HG03439 (cell line): Measurements from ENCODE around the gene HRH4.
A peak's percentile ranks its signal among the peaks of the same experiment; 100 is the strongest.

Experiments
- ATAC-seq: cut with Tn5 transposase; IDR thresholded peaks from one replicate; pipeline ENCODE4 v1.9.1; 2021; ENCODE audit warnings: mild to moderate bottlenecking, moderate library complexity; ENCODE audit not compliant: unreplicated experiment

HRH4 gene

GRCh38 chr18:24465486-24465885, 5.0 kb downstream of the HRH4 start:
- no peak for ATAC-seq

GRCh38 chr18:24466771-24467170, 6.3 kb downstream of the HRH4 start:
- no peak for ATAC-seq

- no peak for ATAC-seq
Measured at GRCh38 chr18:24470022-24470618, 9.7 kb downstream of the HRH4 start.

- ATAC-seq: no peak
Measured at GRCh38 chr18:24470805-24471204, 10.4 kb downstream of the HRH4 start.

- no peak for ATAC-seq
Measured at GRCh38 chr18:24472591-24472990, 12.2 kb downstream of the HRH4 start.

GRCh38 chr18:24474406-24474805, 14.0 kb downstream of the HRH4 start:
- no peak for ATAC-seq

- ATAC-seq: no peak
Measured at GRCh38 chr18:24475926-24476589, 15.6 kb downstream of the HRH4 start.

GRCh38 chr18:24479371-24479770, 18.9 kb downstream of the HRH4 start:
- no peak for ATAC-seq

GRCh38 chr18:24482821-24483220, 22.4 kb downstream of the HRH4 start:
- ATAC-seq: no peak

- no peak for ATAC-seq
Measured at GRCh38 chr18:24485681-24486080, 25.2 kb downstream of the HRH4 start.

- ATAC-seq: no peak
Measured at GRCh38 chr18:24486684-24487083, 26.2 kb downstream of the HRH4 start.

GRCh38 chr18:24488824-24489493, 28.5 kb downstream of the HRH4 start:
- no peak for ATAC-seq

GRCh38 chr18:24490539-24490938, 30.1 kb downstream of the HRH4 start:
- ATAC-seq: no peak

GRCh38 chr18:24491927-24492834, 31.7 kb downstream of the HRH4 start:
- peak; percentile 77 for ATAC-seq

GRCh38 chr18:24494586-24494985, 34.1 kb downstream of the HRH4 start:
- no peak for ATAC-seq

- no peak for ATAC-seq
Measured at GRCh38 chr18:24497031-24497754, 36.8 kb downstream of the HRH4 start.

GRCh38 chr18:24499814-24500213, 39.4 kb downstream of the HRH4 start:
- ATAC-seq: no peak

- ATAC-seq: no peak
Measured at GRCh38 chr18:24500217-24500616, 39.8 kb downstream of the HRH4 start.

GRCh38 chr18:24500766-24501165, 40.3 kb downstream of the HRH4 start:
- no peak for ATAC-seq

GRCh38 chr18:24502667-24503523, 42.5 kb downstream of the HRH4 start:
- no peak for ATAC-seq
